ENCODE measurements around the gene TRAFD1.

The TRAFD1 gene

GRCh38 chr12:112190231-112191025 is 65.1 kb downstream of the TRAFD1 start:
- no peak overlapping the region for H3K4me3 ChIP-seq (ENCODE audit: insufficient read depth, low read depth, low read length)
- peaks cover 8% of the 10 kb centered on the region for H3K36me3 ChIP-seq (ENCODE audit: control insufficient read depth, insufficient read depth, low read length)
- WGBS, 2 experiments: 95 to 97% methylated on average over 5 of the region's 5 CpGs

GRCh38 chr12:112191201-112191600 is 65.8 kb downstream of the TRAFD1 start:
- Histone ChIP-seq H3K36me3 (ENCODE audit: control insufficient read depth, insufficient read depth, low read length) (peaks cover 7% of the 10 kb centered on the region), H3K9me3 (ENCODE audit: control insufficient read depth, low read length) (no peaks in the 10 kb centered on the region), H3K27me3 (ENCODE audit: control insufficient read depth, insufficient read depth, low read length, poor library complexity, severe bottlenecking) (no peaks in the 10 kb centered on the region), H3K4me1 (ENCODE audit: control insufficient read depth, insufficient read depth, low read length) (no peaks in the 10 kb centered on the region), H3K4me3 (ENCODE audit: insufficient read depth, low read depth, low read length) (no peak overlapping the region), H3K27ac (ENCODE audit: insufficient read depth, low read depth, low read length, poor library complexity, severe bottlenecking) (no peak overlapping the region)
- WGBS, 2 experiments: 95% methylated on average over 2 of the region's 2 CpGs

More at GRCh38 chr12:112190231-112191025, 65.1 kb downstream of the TRAFD1 start:
- no peak overlapping the region for H3K27ac ChIP-seq (ENCODE audit: insufficient read depth, low read depth, low read length, poor library complexity, severe bottlenecking)
- H3K4me1 ChIP-seq (ENCODE audit: control insufficient read depth, insufficient read depth, low read length): no peaks in the 10 kb centered on the region
- H3K9me3 ChIP-seq (ENCODE audit: control insufficient read depth, low read length): no peaks in the 10 kb centered on the region
- no peaks in the 10 kb centered on the region for H3K27me3 ChIP-seq (ENCODE audit: control insufficient read depth, insufficient read depth, low read length, poor library complexity, severe bottlenecking)

- Histone ChIP-seq H3K4me1 (ENCODE audit: control insufficient read depth, insufficient read depth, low read length) (no peaks in the 10 kb centered on the region), H3K4me3 (ENCODE audit: insufficient read depth, low read depth, low read length) (no peak overlapping the region), H3K36me3 (ENCODE audit: control insufficient read depth, insufficient read depth, low read length) (peaks cover 7% of the 10 kb centered on the region), H3K9me3 (ENCODE audit: control insufficient read depth, low read length) (no peaks in the 10 kb centered on the region), H3K27ac (ENCODE audit: insufficient read depth, low read depth, low read length, poor library complexity, severe bottlenecking) (no peak overlapping the region), H3K27me3 (ENCODE audit: control insufficient read depth, insufficient read depth, low read length, poor library complexity, severe bottlenecking) (no peaks in the 10 kb centered on the region)
- 93 to 95% methylated on average over 4 of the region's 4 CpGs for WGBS, 2 experiments
Measured at GRCh38 chr12:112191840-112192321, 66.5 kb downstream of the TRAFD1 start.

DNA sequence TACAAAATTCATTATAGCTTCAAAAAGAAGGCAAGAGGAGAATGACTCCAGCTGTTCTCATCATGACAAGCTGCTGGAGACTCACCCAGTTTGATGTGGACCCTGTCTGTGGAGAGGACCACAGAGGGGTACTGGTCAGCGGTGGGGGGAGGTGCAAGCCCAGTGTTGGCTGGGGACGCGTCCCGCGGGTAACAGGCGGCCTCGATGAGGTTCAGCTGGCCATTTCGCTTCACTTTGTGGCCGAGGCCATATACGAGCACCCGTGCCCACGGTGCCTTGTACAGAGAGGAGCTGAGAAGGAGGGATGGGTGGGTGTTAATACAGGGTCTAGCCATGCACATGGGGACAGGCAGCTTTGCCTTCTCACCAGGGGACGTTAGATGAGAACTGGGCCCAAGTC is 67.1 kb downstream of the TRAFD1 start:
- Histone ChIP-seq H3K27me3 (ENCODE audit: control insufficient read depth, insufficient read depth, low read length, poor library complexity, severe bottlenecking) (no peaks in the 10 kb centered on the region), H3K4me1 (ENCODE audit: control insufficient read depth, insufficient read depth, low read length) (no peaks in the 10 kb centered on the region), H3K4me3 (ENCODE audit: insufficient read depth, low read depth, low read length) (no peak overlapping the region), H3K36me3 (ENCODE audit: control insufficient read depth, insufficient read depth, low read length) (peaks cover 7% of the 10 kb centered on the region), H3K9me3 (ENCODE audit: control insufficient read depth, low read length) (no peaks in the 10 kb centered on the region), H3K27ac (ENCODE audit: insufficient read depth, low read depth, low read length, poor library complexity, severe bottlenecking) (no peak overlapping the region)
- WGBS, 2 experiments: 94 to 96% methylated on average over 13 of the region's 13 CpGs

GRCh38 chr12:112194601-112195247 is 69.4 kb downstream of the TRAFD1 start:
- Histone ChIP-seq H3K27ac (ENCODE audit: insufficient read depth, low read depth, low read length, poor library complexity, severe bottlenecking) (no peak overlapping the region), H3K27me3 (ENCODE audit: control insufficient read depth, insufficient read depth, low read length, poor library complexity, severe bottlenecking) (no peaks in the 10 kb centered on the region), H3K36me3 (ENCODE audit: control insufficient read depth, insufficient read depth, low read length) (peaks cover 7% of the 10 kb centered on the region), H3K9me3 (ENCODE audit: control insufficient read depth, low read length) (no peaks in the 10 kb centered on the region), H3K4me3 (ENCODE audit: insufficient read depth, low read depth, low read length) (no peak overlapping the region), H3K4me1 (ENCODE audit: control insufficient read depth, insufficient read depth, low read length) (no peaks in the 10 kb centered on the region)
- 95 to 96% methylated on average over 20 of the region's 20 CpGs for WGBS, 2 experiments

- WGBS, 2 experiments: 95 to 96% methylated on average over 9 of the region's 9 CpGs
- Histone ChIP-seq H3K36me3 (ENCODE audit: control insufficient read depth, insufficient read depth, low read length) (no peaks in the 10 kb centered on the region), H3K4me1 (ENCODE audit: control insufficient read depth, insufficient read depth, low read length) (no peaks in the 10 kb centered on the region), H3K27ac (ENCODE audit: insufficient read depth, low read depth, low read length, poor library complexity, severe bottlenecking) (no peak overlapping the region), H3K27me3 (ENCODE audit: control insufficient read depth, insufficient read depth, low read length, poor library complexity, severe bottlenecking) (no peaks in the 10 kb centered on the region), H3K9me3 (ENCODE audit: control insufficient read depth, low read length) (no peaks in the 10 kb centered on the region), H3K4me3 (ENCODE audit: insufficient read depth, low read depth, low read length) (no peak overlapping the region)
Measured at GRCh38 chr12:112196196-112196875, 71.0 kb downstream of the TRAFD1 start.

GRCh38 chr12:112198120-112198733 is 72.9 kb downstream of the TRAFD1 start:
- 80 to 81% methylated on average over 9 of the region's 9 CpGs for WGBS, 2 experiments
- no peaks in the 10 kb centered on the region for H3K9me3 ChIP-seq (ENCODE audit: control insufficient read depth, low read length)
- no peaks in the 10 kb centered on the region for H3K4me1 ChIP-seq (ENCODE audit: control insufficient read depth, insufficient read depth, low read length)
- no peak overlapping the region for H3K27ac ChIP-seq (ENCODE audit: insufficient read depth, low read depth, low read length, poor library complexity, severe bottlenecking)
- H3K27me3 ChIP-seq (ENCODE audit: control insufficient read depth, insufficient read depth, low read length, poor library complexity, severe bottlenecking): no peaks in the 10 kb centered on the region
- H3K36me3 ChIP-seq (ENCODE audit: control insufficient read depth, insufficient read depth, low read length): peaks cover 5% of the 10 kb centered on the region
- no peak overlapping the region for H3K4me3 ChIP-seq (ENCODE audit: insufficient read depth, low read depth, low read length)

GRCh38 chr12:112199136-112199535 is 73.8 kb downstream of the TRAFD1 start:
- Histone ChIP-seq H3K27me3 (ENCODE audit: control insufficient read depth, insufficient read depth, low read length, poor library complexity, severe bottlenecking) (no peaks in the 10 kb centered on the region), H3K4me1 (ENCODE audit: control insufficient read depth, insufficient read depth, low read length) (no peaks in the 10 kb centered on the region), H3K27ac (ENCODE audit: insufficient read depth, low read depth, low read length, poor library complexity, severe bottlenecking) (no peak overlapping the region), H3K9me3 (ENCODE audit: control insufficient read depth, low read length) (no peaks in the 10 kb centered on the region), H3K36me3 (ENCODE audit: control insufficient read depth, insufficient read depth, low read length) (peaks cover 5% of the 10 kb centered on the region), H3K4me3 (ENCODE audit: insufficient read depth, low read depth, low read length) (no peak overlapping the region)
- WGBS, 2 experiments: 96% methylated on average over 4 of the region's 4 CpGs
